NT2/D1 (cell line): ENCODE results near the gene TRAF3IP1.

ENCODE experiments used
- DNase-seq: peaks from one replicate; pipeline ENCODE4 v3.0.0-alpha.2; 2011; ENCODE audit warnings: low read depth, low spot score
- H3K27me3 ChIP-seq: 2 replicates; pipeline ENCODE4 v1.6.0; 2011; ENCODE audit warnings: mild to moderate bottlenecking; ENCODE audit not compliant: insufficient read length, insufficient read depth
- H3K36me3 ChIP-seq: 2 replicates; pipeline ENCODE4 v1.6.1; 2011; ENCODE audit warnings: mild to moderate bottlenecking, low read length, mixed read lengths; ENCODE audit not compliant: insufficient read depth, insufficient read length
- H3K4me1 ChIP-seq: 2 replicates; pipeline ENCODE4 v1.5.1; 2011; ENCODE audit not compliant: insufficient read depth, insufficient read length
- H3K4me3 ChIP-seq: 2 replicates; pipeline ENCODE4 v1.5.1; 2011; ENCODE audit warnings: low read depth; ENCODE audit not compliant: insufficient read length
- H3K9ac ChIP-seq: 2 replicates; pipeline ENCODE4 v1.6.0; 2011; ENCODE audit warnings: low read depth; ENCODE audit not compliant: insufficient read length
- H3K9me3 ChIP-seq: 2 replicates; pipeline ENCODE4 v1.5.1; 2011; ENCODE audit warnings: mild to moderate bottlenecking, low read length; ENCODE audit not compliant: insufficient read depth
- SUZ12 ChIP-seq: IDR thresholded peaks from 2 replicates; pipeline ENCODE4 v1.6.1; 2011; ENCODE audit not compliant: insufficient read length, insufficient read depth; ENCODE audit errors: extremely low read depth
- YY1 ChIP-seq: IDR thresholded peaks from 2 replicates; pipeline ENCODE4 v1.6.1; 2011; ENCODE audit not compliant: insufficient read length, insufficient read depth

TRAF3IP1 gene

DNA sequence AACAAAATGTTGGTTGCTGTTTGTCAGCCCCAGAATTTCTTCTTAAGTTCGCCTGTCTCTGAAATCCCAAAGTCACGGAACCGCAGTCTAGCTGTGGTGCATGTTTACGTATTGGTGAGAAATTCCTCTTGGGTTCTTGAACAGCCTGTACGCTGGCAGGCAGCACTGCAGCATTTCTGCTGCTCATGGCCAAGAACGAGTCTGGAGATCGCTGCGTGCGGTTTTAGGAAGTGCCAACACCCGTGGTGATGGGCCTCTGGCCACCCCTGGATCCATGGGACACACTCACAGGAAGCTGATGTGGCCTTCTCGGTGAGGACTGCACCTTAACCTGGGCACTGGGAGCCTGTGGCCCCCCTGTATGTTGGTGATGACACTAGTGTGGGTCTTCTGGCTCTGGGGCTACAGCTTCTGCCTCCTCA lies 130.1 kb downstream of the TRAF3IP1 start:
- TF ChIP-seq SUZ12 (no peak), YY1 (no peak)
- H3K9ac ChIP-seq, result no peak overlapping the region
- H3K4me1 ChIP-seq, result no peaks in the 10 kb centered on the region
- no peak overlapping the region for H3K4me3 ChIP-seq
- DNase-seq, result no peak
- no peaks in the 10 kb centered on the region for H3K9me3 ChIP-seq
- peaks cover 73% of the 10 kb centered on the region for H3K36me3 ChIP-seq
- H3K27me3 ChIP-seq, result no peaks in the 10 kb centered on the region
